HCT116 (cell line): ENCODE data around the gene IGFBP7.

Experiments
- CBX3 ChIP-seq: IDR thresholded peaks from 2 replicates; pipeline ENCODE4 v1.6.1; 2012; ENCODE audit warnings: low read depth
- EZH2 ChIP-seq: fragments of 200-600 bp; sonication (generic); IDR thresholded peaks from 2 replicates; pipeline ENCODE4 v1.6.1; 2017; ENCODE audit warnings: antibody characterized with exemption, mixed run types
- POLR2A ChIP-seq: IDR thresholded peaks from 2 replicates; pipeline ENCODE4 v1.7.0; 2011; ENCODE audit warnings: borderline replicate concordance; ENCODE audit not compliant: insufficient read depth, insufficient read length; ENCODE audit errors: extremely low read depth
- POLR2AphosphoS5 ChIP-seq: IDR thresholded peaks from 2 replicates; pipeline ENCODE4 v1.6.1; 2011; ENCODE audit warnings: mild to moderate bottlenecking, low read depth, low read length, moderate library complexity
- SIN3A ChIP-seq: IDR thresholded peaks from 2 replicates; pipeline ENCODE4 v1.6.1; 2012; ENCODE audit warnings: low read depth
- SP1 ChIP-seq: IDR thresholded peaks from 2 replicates; pipeline ENCODE4 v1.6.1; 2012; ENCODE audit warnings: low read depth
- TCF7L2 ChIP-seq: IDR thresholded peaks from 2 replicates; pipeline ENCODE4 v1.7.0; 2011; ENCODE audit warnings: borderline replicate concordance, inconsistent platforms; ENCODE audit not compliant: insufficient read depth, insufficient read length; ENCODE audit errors: extremely low read depth
- YY1 ChIP-seq: IDR thresholded peaks from 2 replicates; pipeline ENCODE4 v1.6.1; 2011; ENCODE audit warnings: low read length, low read depth, moderate library complexity, mild to moderate bottlenecking; ENCODE audit not compliant: insufficient replicate concordance; ENCODE audit errors: extremely low read depth
- ZNF274 ChIP-seq: fragments of 200-500 bp; sonication (Bioruptor generic); IDR thresholded peaks from 2 replicates; pipeline ENCODE4 v1.6.1; 2014; ENCODE audit warnings: mild to moderate bottlenecking, low read depth, low read length, inconsistent platforms
- TF ChIP-seq, protein P1 (sequence below), 3 experiments: fragments of 200-600 bp in 1 of 3; sonication (generic) in 1 of 3; IDR thresholded peaks in 2 of 3; conservative IDR thresholded peaks in 1 of 3; 2 replicates each; pipeline ENCODE4 v1.5.1; 2012 to 2017; ENCODE audit warnings: low read depth in 2 of 3, low read length in 2 of 3, antibody characterized with exemption in 1 of 3, borderline replicate concordance in 1 of 3, control low read depth in 1 of 3, mild to moderate bottlenecking in 1 of 3, mixed read lengths in 1 of 3, mixed run types in 1 of 3, moderate library complexity in 1 of 3; ENCODE audit not compliant: insufficient read depth in 1 of 3

DNA sequence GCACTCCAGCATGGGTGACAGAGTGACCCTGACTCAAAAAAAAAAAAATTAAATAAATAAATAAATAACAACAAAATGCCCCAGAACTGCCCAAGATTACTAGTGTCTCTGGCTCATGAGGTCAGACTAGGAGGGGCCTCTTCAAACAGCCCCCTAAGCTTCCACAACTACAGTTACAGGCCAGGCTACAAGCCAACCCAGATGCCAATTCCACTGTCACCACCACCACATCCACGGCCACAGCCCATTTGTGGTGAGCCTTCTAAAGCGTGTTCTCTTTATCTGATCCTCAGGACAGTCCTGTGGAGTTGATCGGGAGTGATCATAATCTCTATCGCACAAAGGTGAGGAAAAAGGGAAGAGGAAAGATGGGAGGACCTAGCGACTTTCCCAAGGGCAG is 36.6 kb downstream of the IGFBP7 start:
- TF ChIP-seq YY1 (no peak), POLR2AphosphoS5 (no peak), EZH2 (no peak), POLR2A (no peak), SIN3A (no peak), TCF7L2 (no peak), ZNF274 (no peak), CBX3 (no peak), SP1 (no peak)
- TF ChIP-seq, protein P1, sequence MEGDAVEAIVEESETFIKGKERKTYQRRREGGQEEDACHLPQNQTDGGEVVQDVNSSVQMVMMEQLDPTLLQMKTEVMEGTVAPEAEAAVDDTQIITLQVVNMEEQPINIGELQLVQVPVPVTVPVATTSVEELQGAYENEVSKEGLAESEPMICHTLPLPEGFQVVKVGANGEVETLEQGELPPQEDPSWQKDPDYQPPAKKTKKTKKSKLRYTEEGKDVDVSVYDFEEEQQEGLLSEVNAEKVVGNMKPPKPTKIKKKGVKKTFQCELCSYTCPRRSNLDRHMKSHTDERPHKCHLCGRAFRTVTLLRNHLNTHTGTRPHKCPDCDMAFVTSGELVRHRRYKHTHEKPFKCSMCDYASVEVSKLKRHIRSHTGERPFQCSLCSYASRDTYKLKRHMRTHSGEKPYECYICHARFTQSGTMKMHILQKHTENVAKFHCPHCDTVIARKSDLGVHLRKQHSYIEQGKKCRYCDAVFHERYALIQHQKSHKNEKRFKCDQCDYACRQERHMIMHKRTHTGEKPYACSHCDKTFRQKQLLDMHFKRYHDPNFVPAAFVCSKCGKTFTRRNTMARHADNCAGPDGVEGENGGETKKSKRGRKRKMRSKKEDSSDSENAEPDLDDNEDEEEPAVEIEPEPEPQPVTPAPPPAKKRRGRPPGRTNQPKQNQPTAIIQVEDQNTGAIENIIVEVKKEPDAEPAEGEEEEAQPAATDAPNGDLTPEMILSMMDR (IDR thresholded peaks at IDR 0.05 in 2 of 3, conservative IDR thresholded peaks at IDR 0.05 in 1 of 3; ENCODE audit: borderline replicate concordance in 1 of 3, insufficient read depth in 1 of 3, low read depth in 2 of 3, low read length in 2 of 3), result no peak
